Vagina (tissue), 2 donors: ENCODE results near the gene PIP5K1B.

Experiments
- POLR2A ChIP-seq, 2 donors: fragments of 450-650 bp; IDR thresholded peaks; one replicate each; pipeline ENCODE4 v1.6.1; 2017; ENCODE audit warnings: antibody characterized with exemption in 2 of 2, mild to moderate bottlenecking in 2 of 2, moderate library complexity in 2 of 2
- TF ChIP-seq, protein P1 (sequence below), 3 experiments: fragments of 450-650 bp in 2 of 3; fragments of 200-600 bp in 1 of 3; sonication (generic) in 1 of 3; IDR thresholded peaks; one replicate each; pipeline ENCODE4 v1.5.1; 2017 to 2019; ENCODE audit warnings: antibody characterized with exemption in 3 of 3, mild to moderate bottlenecking in 2 of 3, moderate library complexity in 2 of 3

DNA sequence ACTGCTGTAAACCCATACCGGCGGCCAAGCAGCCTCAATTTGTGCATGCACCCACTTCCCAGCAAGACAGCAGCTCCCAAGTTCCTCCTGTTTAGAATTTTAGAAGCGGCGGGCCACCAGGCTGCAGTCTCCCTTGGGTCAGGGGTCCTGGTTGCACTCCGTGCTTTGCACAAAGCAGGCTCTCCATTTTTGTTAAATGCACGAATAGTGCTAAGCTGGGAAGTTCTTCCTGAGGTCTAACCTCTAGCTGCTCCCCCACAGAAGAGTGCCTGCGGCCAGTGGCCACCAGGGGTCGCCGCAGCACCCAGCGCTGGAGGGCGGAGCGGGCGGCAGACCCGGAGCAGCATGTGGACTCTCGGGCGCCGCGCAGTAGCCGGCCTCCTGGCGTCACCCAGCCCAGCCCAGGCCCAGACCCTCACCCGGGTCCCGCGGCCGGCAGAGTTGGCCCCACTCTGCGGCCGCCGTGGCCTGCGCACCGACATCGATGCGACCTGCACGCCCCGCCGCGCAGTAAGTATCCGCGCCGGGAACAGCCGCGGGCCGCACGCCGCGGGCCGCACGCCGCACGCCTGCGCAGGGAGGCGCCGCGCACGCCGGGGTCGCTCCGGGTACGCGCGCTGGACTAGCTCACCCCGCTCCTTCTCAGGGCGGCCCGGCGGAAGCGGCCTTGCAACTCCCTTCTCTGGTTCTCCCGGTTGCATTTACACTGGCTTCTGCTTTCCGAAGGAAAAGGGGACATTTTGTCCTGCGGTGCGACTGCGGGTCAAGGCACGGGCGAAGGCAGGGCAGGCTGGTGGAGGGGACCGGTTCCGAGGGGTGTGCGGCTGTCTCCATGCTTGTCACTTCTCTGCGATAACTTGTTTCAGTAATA lies 330.6 kb downstream of the PIP5K1B start, which contains the start of gene FXN:
- TF ChIP-seq POLR2A (IDR thresholded peaks at IDR 0.05), result peak in 1 of 2 donors; percentile 7
- TF ChIP-seq, protein P1, sequence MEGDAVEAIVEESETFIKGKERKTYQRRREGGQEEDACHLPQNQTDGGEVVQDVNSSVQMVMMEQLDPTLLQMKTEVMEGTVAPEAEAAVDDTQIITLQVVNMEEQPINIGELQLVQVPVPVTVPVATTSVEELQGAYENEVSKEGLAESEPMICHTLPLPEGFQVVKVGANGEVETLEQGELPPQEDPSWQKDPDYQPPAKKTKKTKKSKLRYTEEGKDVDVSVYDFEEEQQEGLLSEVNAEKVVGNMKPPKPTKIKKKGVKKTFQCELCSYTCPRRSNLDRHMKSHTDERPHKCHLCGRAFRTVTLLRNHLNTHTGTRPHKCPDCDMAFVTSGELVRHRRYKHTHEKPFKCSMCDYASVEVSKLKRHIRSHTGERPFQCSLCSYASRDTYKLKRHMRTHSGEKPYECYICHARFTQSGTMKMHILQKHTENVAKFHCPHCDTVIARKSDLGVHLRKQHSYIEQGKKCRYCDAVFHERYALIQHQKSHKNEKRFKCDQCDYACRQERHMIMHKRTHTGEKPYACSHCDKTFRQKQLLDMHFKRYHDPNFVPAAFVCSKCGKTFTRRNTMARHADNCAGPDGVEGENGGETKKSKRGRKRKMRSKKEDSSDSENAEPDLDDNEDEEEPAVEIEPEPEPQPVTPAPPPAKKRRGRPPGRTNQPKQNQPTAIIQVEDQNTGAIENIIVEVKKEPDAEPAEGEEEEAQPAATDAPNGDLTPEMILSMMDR (IDR thresholded peaks at IDR 0.05), result peak; percentile 60 to 96 (median 92)
